Measurements from ENCODE around the gene ANO5.

DNA sequence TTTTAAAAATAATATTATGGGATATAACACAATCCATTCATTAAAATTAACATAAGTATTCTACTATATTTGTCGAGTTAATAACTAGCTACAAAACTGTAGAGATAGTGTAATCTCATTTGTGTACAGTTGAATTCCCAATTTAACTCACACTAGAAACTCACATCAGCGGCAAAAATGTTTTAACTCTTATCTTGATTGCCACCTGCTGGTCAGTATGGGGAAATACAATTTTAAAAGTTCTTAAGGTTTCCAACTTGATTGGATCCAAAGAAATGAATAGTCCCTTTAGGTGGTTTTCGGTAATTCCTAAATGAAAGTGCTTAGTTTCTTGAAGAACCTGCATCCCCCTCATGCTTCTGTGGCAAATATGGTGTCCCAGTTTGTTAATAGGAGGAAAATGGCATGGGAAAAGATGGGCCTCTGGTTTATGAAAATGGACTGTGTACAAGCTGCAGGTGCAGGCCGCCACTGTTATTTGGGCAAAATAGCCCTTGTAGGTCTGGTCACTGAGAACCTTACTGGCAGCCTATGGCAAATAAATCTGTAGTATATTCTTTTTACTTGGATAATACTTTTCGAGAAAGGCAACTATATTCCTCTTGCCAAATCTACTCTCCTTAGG, 111.6 kb downstream of the ANO5 start:
- TF ChIP-seq, protein P1, sequence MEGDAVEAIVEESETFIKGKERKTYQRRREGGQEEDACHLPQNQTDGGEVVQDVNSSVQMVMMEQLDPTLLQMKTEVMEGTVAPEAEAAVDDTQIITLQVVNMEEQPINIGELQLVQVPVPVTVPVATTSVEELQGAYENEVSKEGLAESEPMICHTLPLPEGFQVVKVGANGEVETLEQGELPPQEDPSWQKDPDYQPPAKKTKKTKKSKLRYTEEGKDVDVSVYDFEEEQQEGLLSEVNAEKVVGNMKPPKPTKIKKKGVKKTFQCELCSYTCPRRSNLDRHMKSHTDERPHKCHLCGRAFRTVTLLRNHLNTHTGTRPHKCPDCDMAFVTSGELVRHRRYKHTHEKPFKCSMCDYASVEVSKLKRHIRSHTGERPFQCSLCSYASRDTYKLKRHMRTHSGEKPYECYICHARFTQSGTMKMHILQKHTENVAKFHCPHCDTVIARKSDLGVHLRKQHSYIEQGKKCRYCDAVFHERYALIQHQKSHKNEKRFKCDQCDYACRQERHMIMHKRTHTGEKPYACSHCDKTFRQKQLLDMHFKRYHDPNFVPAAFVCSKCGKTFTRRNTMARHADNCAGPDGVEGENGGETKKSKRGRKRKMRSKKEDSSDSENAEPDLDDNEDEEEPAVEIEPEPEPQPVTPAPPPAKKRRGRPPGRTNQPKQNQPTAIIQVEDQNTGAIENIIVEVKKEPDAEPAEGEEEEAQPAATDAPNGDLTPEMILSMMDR (IDR thresholded peaks at IDR 0.05), result peak; percentile 19 to 59 (median 30)
- no peak for TF ChIP-seq POLR2A (IDR thresholded peaks at IDR 0.05)

Data from vagina (tissue), 2 donors.